Measurements from ENCODE around the gene PARM1. TPM values are rescaled to one million over a fixed set of nuclear protein-coding genes. Genes with fewer than 3 reads are reported as not detected.

The PARM1 gene
- total RNA-seq, 1 donor from 2014 or later = 28.7 TPM

- no peaks in the 10 kb centered on the region for H3K27me3 ChIP-seq (ENCODE audit: control insufficient read depth in 3 of 3, insufficient read depth in 3 of 3, low read length in 3 of 3)
- H3K9me3 ChIP-seq (ENCODE audit: control insufficient read depth in 3 of 3, low read length in 3 of 3) = no peaks in the 10 kb centered on the region
- peaks cover 5 to 16% (median 6%) of the 10 kb centered on the region in 3 donors for H3K4me1 ChIP-seq (ENCODE audit: control insufficient read depth in 3 of 3, insufficient read depth in 3 of 3, low read length in 3 of 3)
- H3K4me3 ChIP-seq (ENCODE audit: low read length in 3 of 3) = no peak overlapping the region
- H3K36me3 ChIP-seq (ENCODE audit: control insufficient read depth in 3 of 3, insufficient read depth in 3 of 3, low read length in 3 of 3) = peaks cover 3% of the 10 kb centered on the region in 3 donors
- H3K27ac ChIP-seq (ENCODE audit: low read depth, low read length) = no peak overlapping the region
- H3K9ac ChIP-seq (ENCODE audit: low read depth in 1 of 3, low read length in 3 of 3) = no peak overlapping the region
These were observed 82.7 kb downstream of the PARM1 start for GRCh38 chr4:75015627-75016026.

GRCh38 chr4:75016472-75016871 is 83.6 kb downstream of the PARM1 start:
- H3K27ac ChIP-seq (ENCODE audit: low read depth, low read length) = no peak overlapping the region
- H3K27me3 ChIP-seq (ENCODE audit: control insufficient read depth in 3 of 3, insufficient read depth in 3 of 3, low read length in 3 of 3) = no peaks in the 10 kb centered on the region

GRCh38 chr4:75018811-75019479 is 86.0 kb downstream of the PARM1 start:
- Histone ChIP-seq H3K9ac (ENCODE audit: low read depth in 1 of 3, low read length in 3 of 3) (no peak overlapping the region), H3K9me3 (ENCODE audit: control insufficient read depth in 3 of 3, low read length in 3 of 3) (no peaks in the 10 kb centered on the region), H3K27ac (ENCODE audit: low read depth, low read length) (no peak overlapping the region), H3K36me3 (ENCODE audit: control insufficient read depth in 3 of 3, insufficient read depth in 3 of 3, low read length in 3 of 3) (peaks cover 0 to under 1% (median 0%) of the 10 kb centered on the region in 3 donors), H3K4me3 (ENCODE audit: low read length in 3 of 3) (no peak overlapping the region), H3K4me1 (ENCODE audit: control insufficient read depth in 3 of 3, insufficient read depth in 3 of 3, low read length in 3 of 3) (peaks cover 5 to 16% (median 6%) of the 10 kb centered on the region in 3 donors), H3K27me3 (ENCODE audit: control insufficient read depth in 3 of 3, insufficient read depth in 3 of 3, low read length in 3 of 3) (no peaks in the 10 kb centered on the region)

More at GRCh38 chr4:75016472-75016871, 83.6 kb downstream of the PARM1 start:
- Histone ChIP-seq H3K9me3 (ENCODE audit: control insufficient read depth in 3 of 3, low read length in 3 of 3) (no peaks in the 10 kb centered on the region), H3K36me3 (ENCODE audit: control insufficient read depth in 3 of 3, insufficient read depth in 3 of 3, low read length in 3 of 3) (peaks cover 3% of the 10 kb centered on the region in 3 donors), H3K9ac (ENCODE audit: low read depth in 1 of 3, low read length in 3 of 3) (no peak overlapping the region), H3K4me1 (ENCODE audit: control insufficient read depth in 3 of 3, insufficient read depth in 3 of 3, low read length in 3 of 3) (peaks cover 5 to 16% (median 6%) of the 10 kb centered on the region in 3 donors), H3K4me3 (ENCODE audit: low read length in 3 of 3) (no peak overlapping the region)

GRCh38 chr4:75025431-75025830 is 92.5 kb downstream of the PARM1 start:
- Histone ChIP-seq H3K9ac (ENCODE audit: low read depth in 1 of 3, low read length in 3 of 3) (no peak overlapping the region), H3K9me3 (ENCODE audit: control insufficient read depth in 3 of 3, low read length in 3 of 3) (no peaks in the 10 kb centered on the region), H3K27ac (ENCODE audit: low read depth, low read length) (no peak overlapping the region), H3K4me1 (ENCODE audit: control insufficient read depth in 3 of 3, insufficient read depth in 3 of 3, low read length in 3 of 3) (no peaks in the 10 kb centered on the region), H3K36me3 (ENCODE audit: control insufficient read depth in 3 of 3, insufficient read depth in 3 of 3, low read length in 3 of 3) (no peaks in the 10 kb centered on the region), H3K27me3 (ENCODE audit: control insufficient read depth in 3 of 3, insufficient read depth in 3 of 3, low read length in 3 of 3) (no peaks in the 10 kb centered on the region), H3K4me3 (ENCODE audit: low read length in 3 of 3) (no peak overlapping the region)

- Histone ChIP-seq H3K9ac (ENCODE audit: low read depth in 1 of 3, low read length in 3 of 3) (no peak overlapping the region), H3K4me3 (ENCODE audit: low read length in 3 of 3) (no peak overlapping the region), H3K27me3 (ENCODE audit: control insufficient read depth in 3 of 3, insufficient read depth in 3 of 3, low read length in 3 of 3) (no peaks in the 10 kb centered on the region), H3K9me3 (ENCODE audit: control insufficient read depth in 3 of 3, low read length in 3 of 3) (no peaks in the 10 kb centered on the region), H3K4me1 (ENCODE audit: control insufficient read depth in 3 of 3, insufficient read depth in 3 of 3, low read length in 3 of 3) (no peaks in the 10 kb centered on the region), H3K36me3 (ENCODE audit: control insufficient read depth in 3 of 3, insufficient read depth in 3 of 3, low read length in 3 of 3) (no peaks in the 10 kb centered on the region), H3K27ac (ENCODE audit: low read depth, low read length) (no peak overlapping the region)
These were observed 95.4 kb downstream of the PARM1 start for GRCh38 chr4:75028196-75028854.

- Histone ChIP-seq H3K4me3 (ENCODE audit: low read length in 3 of 3) (no peak overlapping the region), H3K9me3 (ENCODE audit: control insufficient read depth in 3 of 3, low read length in 3 of 3) (no peaks in the 10 kb centered on the region), H3K4me1 (ENCODE audit: control insufficient read depth in 3 of 3, insufficient read depth in 3 of 3, low read length in 3 of 3) (no peaks in the 10 kb centered on the region), H3K27ac (ENCODE audit: low read depth, low read length) (no peak overlapping the region), H3K27me3 (ENCODE audit: control insufficient read depth in 3 of 3, insufficient read depth in 3 of 3, low read length in 3 of 3) (no peaks in the 10 kb centered on the region), H3K36me3 (ENCODE audit: control insufficient read depth in 3 of 3, insufficient read depth in 3 of 3, low read length in 3 of 3) (no peaks in the 10 kb centered on the region), H3K9ac (ENCODE audit: low read depth in 1 of 3, low read length in 3 of 3) (no peak overlapping the region)
These were observed 97.1 kb downstream of the PARM1 start for GRCh38 chr4:75030028-75030427.

GRCh38 chr4:75030649-75031235 is 97.8 kb downstream of the PARM1 start:
- H3K4me1 ChIP-seq (ENCODE audit: control insufficient read depth in 3 of 3, insufficient read depth in 3 of 3, low read length in 3 of 3) = no peaks in the 10 kb centered on the region
- no peaks in the 10 kb centered on the region for H3K36me3 ChIP-seq (ENCODE audit: control insufficient read depth in 3 of 3, insufficient read depth in 3 of 3, low read length in 3 of 3)
- no peaks in the 10 kb centered on the region for H3K27me3 ChIP-seq (ENCODE audit: control insufficient read depth in 3 of 3, insufficient read depth in 3 of 3, low read length in 3 of 3)
- no peak overlapping the region for H3K27ac ChIP-seq (ENCODE audit: low read depth, low read length)
- no peak overlapping the region for H3K4me3 ChIP-seq (ENCODE audit: low read length in 3 of 3)
- no peaks in the 10 kb centered on the region for H3K9me3 ChIP-seq (ENCODE audit: control insufficient read depth in 3 of 3, low read length in 3 of 3)
- H3K9ac ChIP-seq (ENCODE audit: low read depth in 1 of 3, low read length in 3 of 3) = no peak overlapping the region

GRCh38 chr4:75031775-75032174 is 98.9 kb downstream of the PARM1 start:
- Histone ChIP-seq H3K36me3 (ENCODE audit: control insufficient read depth in 3 of 3, insufficient read depth in 3 of 3, low read length in 3 of 3) (no peaks in the 10 kb centered on the region), H3K27ac (ENCODE audit: low read depth, low read length) (no peak overlapping the region), H3K9me3 (ENCODE audit: control insufficient read depth in 3 of 3, low read length in 3 of 3) (no peaks in the 10 kb centered on the region), H3K9ac (ENCODE audit: low read depth in 1 of 3, low read length in 3 of 3) (no peak overlapping the region), H3K4me1 (ENCODE audit: control insufficient read depth in 3 of 3, insufficient read depth in 3 of 3, low read length in 3 of 3) (no peaks in the 10 kb centered on the region), H3K27me3 (ENCODE audit: control insufficient read depth in 3 of 3, insufficient read depth in 3 of 3, low read length in 3 of 3) (no peaks in the 10 kb centered on the region), H3K4me3 (ENCODE audit: low read length in 3 of 3) (no peak overlapping the region)

- no peak overlapping the region for H3K9ac ChIP-seq (ENCODE audit: low read depth in 1 of 3, low read length in 3 of 3)
- H3K9me3 ChIP-seq (ENCODE audit: control insufficient read depth in 3 of 3, low read length in 3 of 3) = no peaks in the 10 kb centered on the region
- H3K27ac ChIP-seq (ENCODE audit: low read depth, low read length) = no peak overlapping the region
- H3K4me1 ChIP-seq (ENCODE audit: control insufficient read depth in 3 of 3, insufficient read depth in 3 of 3, low read length in 3 of 3) = no peaks in the 10 kb centered on the region
- no peak overlapping the region for H3K4me3 ChIP-seq (ENCODE audit: low read length in 3 of 3)
- H3K27me3 ChIP-seq (ENCODE audit: control insufficient read depth in 3 of 3, insufficient read depth in 3 of 3, low read length in 3 of 3) = no peaks in the 10 kb centered on the region
- no peaks in the 10 kb centered on the region for H3K36me3 ChIP-seq (ENCODE audit: control insufficient read depth in 3 of 3, insufficient read depth in 3 of 3, low read length in 3 of 3)
These were observed 101.6 kb downstream of the PARM1 start for GRCh38 chr4:75034523-75034922.

- Histone ChIP-seq H3K27ac (ENCODE audit: low read depth, low read length) (no peak overlapping the region), H3K4me1 (ENCODE audit: control insufficient read depth in 3 of 3, insufficient read depth in 3 of 3, low read length in 3 of 3) (no peaks in the 10 kb centered on the region), H3K9me3 (ENCODE audit: control insufficient read depth in 3 of 3, low read length in 3 of 3) (no peaks in the 10 kb centered on the region), H3K4me3 (ENCODE audit: low read length in 3 of 3) (no peak overlapping the region), H3K36me3 (ENCODE audit: control insufficient read depth in 3 of 3, insufficient read depth in 3 of 3, low read length in 3 of 3) (no peaks in the 10 kb centered on the region), H3K27me3 (ENCODE audit: control insufficient read depth in 3 of 3, insufficient read depth in 3 of 3, low read length in 3 of 3) (no peaks in the 10 kb centered on the region), H3K9ac (ENCODE audit: low read depth in 1 of 3, low read length in 3 of 3) (no peak overlapping the region)
These were observed 102.4 kb downstream of the PARM1 start for GRCh38 chr4:75035321-75035720.

All from skeletal muscle tissue (tissue), 4 donors.